NOMO-1 treated with dmso at 0.1 percent for 144 hours (cell line): ENCODE measurements around the gene SELENON.

Source experiments
- DNase-seq: peaks from one replicate; lab custom pipeline; 2025; ENCODE audit not compliant: unreplicated experiment; lab: John Stamatoyannopoulos, UW

The SELENON gene

GRCh38 chr1:25799935-25800702 is at the start of gene SELENON:
Gene SELENON, plus strand, starts transcription at chr1:25800193. Its CDS starts 38 bp downstream, at chr1:25800231.
- DNase-seq: no peak

- no peak for DNase-seq
Measured at GRCh38 chr1:25750923-25751605, 48.9 kb upstream of the SELENON start.

- no peak for DNase-seq
Measured at GRCh38 chr1:25754470-25755181, 45.4 kb upstream of the SELENON start.

GRCh38 chr1:25755475-25756125 is 44.4 kb upstream of the SELENON start:
- DNase-seq: no peak

- DNase-seq: no peak
Measured at GRCh38 chr1:25756215-25756614, 43.8 kb upstream of the SELENON start.

- no peak for DNase-seq
Measured at GRCh38 chr1:25757151-25757845, 42.7 kb upstream of the SELENON start.

GRCh38 chr1:25757846-25758185 is 42.2 kb upstream of the SELENON start:
- DNase-seq: no peak

GRCh38 chr1:25758466-25759070 is 41.4 kb upstream of the SELENON start:
- DNase-seq: no peak

GRCh38 chr1:25760122-25760719 is 39.8 kb upstream of the SELENON start:
- DNase-seq: no peak

- DNase-seq: no peak
Measured at GRCh38 chr1:25760871-25761270, 39.1 kb upstream of the SELENON start.

- DNase-seq: no peak
Measured at GRCh38 chr1:25763493-25763892, 36.5 kb upstream of the SELENON start.

- DNase-seq: no peak
Measured at GRCh38 chr1:25765136-25765922, 34.7 kb upstream of the SELENON start.

GRCh38 chr1:25765923-25766589 is 33.9 kb upstream of the SELENON start:
- DNase-seq: no peak

GRCh38 chr1:25766721-25767436 is 33.1 kb upstream of the SELENON start:
- no peak for DNase-seq

GRCh38 chr1:25767437-25767770 is 32.6 kb upstream of the SELENON start:
- DNase-seq: no peak

- no peak for DNase-seq
Measured at GRCh38 chr1:25768999-25769398, 31.0 kb upstream of the SELENON start.

- no peak for DNase-seq
Measured at GRCh38 chr1:25769625-25770383, 30.2 kb upstream of the SELENON start.
